H1 (cell line): ENCODE measurements around the gene VN1R5. TPM values are rescaled to one million over a fixed set of nuclear protein-coding genes. Genes with fewer than 3 reads are reported as not detected.

ENCODE experiments used
- CTCF ChIA-PET: fragments of 300-600 bp; sonication (Branson Sonifier 250); formaldehyde crosslinking; loops from one replicate; lab custom pipeline; 2021; ENCODE audit not compliant: partially characterized antibody; lab: Charles Lee
- POLR2A ChIA-PET: fragments of 300-600 bp; sonication (Branson Sonifier 250); formaldehyde crosslinking; loops from one replicate; lab custom pipeline; 2021; ENCODE audit warnings: inconsistent platforms; ENCODE audit not compliant: partially characterized antibody; lab: Charles Lee
- DNase-seq, 2 experiments: peaks; one replicate each; pipeline versions ENCODE4 v3.0.0 to v3.0.0-alpha.2; 2010 to 2022; ENCODE audit warnings: low spot score in 2 of 2, low read depth in 1 of 2, mixed read lengths in 1 of 2
- FAIRE-seq: peaks from 2 replicates; lab custom pipeline; 2011; peaks lifted over from hg19 to GRCh38; lab: Jason Lieb, UNC
- H2AFZ ChIP-seq: 2 replicates; pipeline ENCODE4 v1.8.1; 2012; ENCODE audit warnings: low read length, inconsistent platforms
- H2AK5ac ChIP-seq: 2 replicates; pipeline ENCODE4 v1.6.1; 2013; ENCODE audit warnings: low read depth, low read length
- H2BK120ac ChIP-seq: replicated peaks from 2 replicates; pipeline ENCODE3; 2013; ENCODE audit warnings: low read depth, low read length, inconsistent platforms
- H2BK12ac ChIP-seq: 2 replicates; pipeline ENCODE4 v1.6.1; 2013; ENCODE audit warnings: low read depth, low read length
- H2BK15ac ChIP-seq: 2 replicates; pipeline ENCODE4 v1.6.1; 2013; ENCODE audit warnings: low read length
- H2BK20ac ChIP-seq: 2 replicates; pipeline ENCODE4 v1.6.1; 2013; ENCODE audit warnings: low read length
- H2BK5ac ChIP-seq: 2 replicates; pipeline ENCODE4 v1.6.1; 2013; ENCODE audit warnings: low read depth, low read length
- H3K14ac ChIP-seq: 2 replicates; pipeline ENCODE4 v1.6.1; 2013; ENCODE audit warnings: inconsistent platforms; ENCODE audit not compliant: insufficient read length
- H3K18ac ChIP-seq: 2 replicates; pipeline ENCODE4 v1.6.1; 2013; ENCODE audit warnings: low read length; ENCODE audit errors: extremely low read depth
- H3K23ac ChIP-seq: 2 replicates; pipeline ENCODE4 v1.6.1; 2013; ENCODE audit warnings: inconsistent platforms; ENCODE audit not compliant: insufficient read length
- H3K23me2 ChIP-seq: 2 replicates; pipeline ENCODE4 v1.6.1; 2013; ENCODE audit warnings: low read depth, low read length
- H3K27ac ChIP-seq: 2 replicates; pipeline ENCODE4 v1.6.1; 2011; ENCODE audit warnings: low read depth, low read length, inconsistent platforms
- H3K27me3 ChIP-seq, 4 experiments: replicated peaks in 1 of 4; 1 replicate in 1 of 4; 2 replicates in 3 of 4; pipeline versions ENCODE4 v1.6.1 to v1.8.1; 2011 to 2013; ENCODE audit warnings: low read length in 3 of 4, mild to moderate bottlenecking in 3 of 4, inconsistent platforms in 2 of 4, mixed read lengths in 2 of 4, moderate library complexity in 1 of 4; ENCODE audit not compliant: control insufficient read depth in 3 of 4, insufficient read depth in 3 of 4; ENCODE audit errors: extremely low read depth in 1 of 4
- H3K36me3 ChIP-seq, 4 experiments: 2 replicates each; pipeline versions ENCODE4 v1.6.1 to v1.8.1; 2011 to 2013; ENCODE audit warnings: mild to moderate bottlenecking in 4 of 4, low read length in 3 of 4, moderate library complexity in 2 of 4, control low read depth in 1 of 4, inconsistent platforms in 1 of 4; ENCODE audit not compliant: insufficient read depth in 4 of 4, control insufficient read depth in 2 of 4
- H3K4ac ChIP-seq: replicated peaks from 2 replicates; pipeline ENCODE3; 2013; ENCODE audit warnings: low read length, low read depth, mixed read lengths, inconsistent platforms; ENCODE audit not compliant: insufficient read length
- H3K4me1 ChIP-seq, 4 experiments: replicated peaks in 1 of 4; 1 replicate in 1 of 4; 2 replicates in 3 of 4; pipeline versions ENCODE4 v1.6.1 to v1.8.1; 2011 to 2013; ENCODE audit warnings: low read length in 3 of 4, inconsistent platforms in 2 of 4, mixed read lengths in 1 of 4; ENCODE audit not compliant: insufficient read depth in 4 of 4, control insufficient read depth in 3 of 4
- H3K4me2 ChIP-seq, 2 experiments: 2 replicates each; pipeline versions ENCODE4 v1.6.1 to v1.8.1; 2011 to 2013; ENCODE audit warnings: low read depth in 2 of 2, low read length in 2 of 2, control low read depth in 1 of 2, inconsistent platforms in 1 of 2, mild to moderate bottlenecking in 1 of 2; ENCODE audit not compliant: insufficient read depth in 1 of 2
- H3K4me3 ChIP-seq, 4 experiments: fragments of 200-600, 300-600 bp in 1 of 4; sonication (generic), shearing (Covaris generic), sonication (Bioruptor Twin) in 1 of 4; 2 replicates each; pipeline versions ENCODE4 v1.5.1 to v1.8.1; 2011 to 2016; ENCODE audit warnings: low read length in 4 of 4, low read depth in 3 of 4, control low read depth in 2 of 4, inconsistent platforms in 2 of 4, mild to moderate bottlenecking in 2 of 4, mixed read lengths in 1 of 4, moderate library complexity in 1 of 4; ENCODE audit not compliant: insufficient read depth in 2 of 4; ENCODE audit errors: extremely low read depth in 1 of 4
- H3K56ac ChIP-seq: replicated peaks from 2 replicates; pipeline ENCODE3; 2013; ENCODE audit warnings: low read depth, mild to moderate bottlenecking, mixed read lengths, low read length, inconsistent platforms; ENCODE audit not compliant: insufficient read length
- H3K79me1 ChIP-seq: 2 replicates; pipeline ENCODE4 v1.6.1; 2013; ENCODE audit warnings: low read depth, low read length, control low read depth
- H3K79me2 ChIP-seq, 2 experiments: 2 replicates each; pipeline versions ENCODE4 v1.6.1 to v1.8.1; 2012 to 2013; ENCODE audit warnings: low read length in 2 of 2, mild to moderate bottlenecking in 2 of 2, inconsistent platforms in 1 of 2; ENCODE audit not compliant: insufficient read depth in 2 of 2, control insufficient read depth in 1 of 2
- H3K9ac ChIP-seq, 4 experiments: replicated peaks in 1 of 4; 1 replicate in 1 of 4; 2 replicates in 3 of 4; pipeline versions ENCODE4 v1.6.1 to v1.8.1; 2011 to 2013; ENCODE audit warnings: low read depth in 3 of 4, low read length in 3 of 4, control low read depth in 2 of 4, mild to moderate bottlenecking in 2 of 4, moderate library complexity in 2 of 4, inconsistent platforms in 1 of 4; ENCODE audit errors: extremely low read depth in 1 of 4
- H3K9me3 ChIP-seq, 2 experiments: 2 replicates each; pipeline versions ENCODE4 v1.6.1 to v1.8.1; 2012 to 2013; ENCODE audit warnings: mild to moderate bottlenecking in 2 of 2, moderate library complexity in 2 of 2, control low read depth in 1 of 2, inconsistent platforms in 1 of 2, low read depth in 1 of 2, low read length in 1 of 2, mixed read lengths in 1 of 2; ENCODE audit not compliant: insufficient read depth in 2 of 2
- H4K20me1 ChIP-seq, 2 experiments: replicated peaks in 1 of 2; 2 replicates each; pipeline versions ENCODE3 to v1.8.1; 2011 to 2013; ENCODE audit warnings: inconsistent platforms in 2 of 2, low read length in 2 of 2, mild to moderate bottlenecking in 1 of 2; ENCODE audit not compliant: insufficient read depth in 2 of 2, control insufficient read depth in 1 of 2
- H4K5ac ChIP-seq: 2 replicates; pipeline ENCODE4 v1.6.1; 2013; ENCODE audit warnings: low read length, low read depth, mixed read lengths, inconsistent platforms; ENCODE audit not compliant: insufficient read length
- H4K8ac ChIP-seq: 2 replicates; pipeline ENCODE4 v1.8.0; 2013; ENCODE audit warnings: mild to moderate bottlenecking, moderate library complexity, low read length, inconsistent platforms; ENCODE audit not compliant: insufficient read depth; ENCODE audit errors: extremely low read depth
- H4K91ac ChIP-seq: replicated peaks from 2 replicates; pipeline ENCODE3; 2013; ENCODE audit warnings: low read length, mixed read lengths, inconsistent platforms; ENCODE audit not compliant: insufficient read length
- BACH1 ChIP-seq: IDR thresholded peaks from 2 replicates; pipeline ENCODE4 v1.6.1; 2012; ENCODE audit warnings: low read length, improper control_type of control experiment
- CBX5 ChIP-seq: fragments of 300-800, 300-1000 bp; sonication (generic); IDR thresholded peaks from 2 replicates; pipeline ENCODE4 v1.7.1; 2016; ENCODE audit warnings: antibody characterized with exemption, low read length, low read depth
- TEAD4 ChIP-seq: IDR thresholded peaks from 2 replicates; pipeline ENCODE4 v1.6.1; 2012; ENCODE audit warnings: low read depth, low read length, inconsistent platforms, mixed read lengths
- WGBS, 2 experiments: shearing (Covaris generic) in 1 of 2; methylation state at CpG; one replicate each; pipeline versions ENCODE4 v1.1.6 to v1.1.7; 2013 to 2015; ENCODE audit warnings: low lambda C conversion rate in 2 of 2, mixed read lengths in 2 of 2, inconsistent platforms in 1 of 2, low coverage in 1 of 2, missing lambda C conversion rate in 1 of 2; ENCODE audit not compliant: insufficient replicate concordance in 2 of 2, insufficient coverage in 1 of 2, insufficient read length in 1 of 2; ENCODE audit errors: extremely low coverage in 1 of 2, missing lambda C conversion rate in 1 of 2; 5-methylcytosine and 5-hydroxymethylcytosine counted together
- polyA plus RNA-seq, 7 experiments: library from polyadenylated mRNA; depleted of rRNA in 3 of 7; stranded (reverse) in 5 of 7; unstranded in 2 of 7; fragments of >200 nt in 5 of 7; fragments of 200-250 nt in 2 of 7; gene quantifications; 1 replicate in 5 of 7; 2 replicates in 1 of 7; 4 replicates in 1 of 7; pipeline versions ENCODE4 v1.2.1 to v1.2.3, GENCODE V29; 2011 to 2013; ENCODE audit warnings: missing spikeins in 2 of 7, mixed read lengths in 2 of 7
- total RNA-seq: library from RNA; stranded (reverse); fragmentation: NEBNext Ultra II Directional; extraction: Animal tissue kit (Norgen Biotek cat#: 25700); gene quantifications from 2 replicates; pipeline ENCODE4 v1.2.1, GENCODE V29; 2021
- TF ChIP-seq, protein P1 (sequence below): IDR thresholded peaks from 2 replicates; pipeline ENCODE4 v1.6.1; 2011; ENCODE audit warnings: low read length, improper control_type of control experiment

Gene VN1R5
- total and polyA plus RNA-seq, 2 of the 8 experiments (the other 6 are each of a cell fraction or from before 2014, with no cell fraction given): not detected

DNA sequence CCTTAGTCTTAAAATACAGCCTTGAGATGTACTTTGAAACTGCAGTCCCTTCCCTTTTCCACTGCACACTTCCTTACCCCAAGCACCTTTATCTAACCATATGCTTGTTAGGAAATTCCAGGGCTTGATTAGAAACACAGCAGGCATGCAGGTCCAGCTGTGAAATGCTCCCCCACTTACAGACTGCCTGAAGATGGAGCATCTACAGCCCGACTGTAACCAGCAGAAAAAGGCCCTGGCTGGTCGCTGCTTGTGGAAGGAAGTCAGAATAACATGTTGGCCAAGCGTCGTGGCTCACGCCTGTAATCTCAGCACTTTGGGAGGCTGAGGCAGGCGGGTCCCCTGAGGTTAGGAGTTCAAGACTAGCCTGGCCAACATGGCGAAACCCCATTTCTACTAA lies 37.2 kb downstream of the VN1R5 start:
- H4K91ac ChIP-seq: peak overlapping the region; percentile 16
- H2BK20ac ChIP-seq: no peak overlapping the region
- no peak overlapping the region for H4K8ac ChIP-seq
- H3K18ac ChIP-seq: no peak overlapping the region
- POLR2A ChIA-PET: interaction anchor here (1.0 to 1.4 kb wide), 6 partner anchors 9 to 54 kb away, joined by 3 to 4 read pairs (median 3); no protein-coding TSS in a partner anchor
- H2BK120ac ChIP-seq: no peak overlapping the region
- no peak overlapping the region for H2AFZ ChIP-seq
- H3K4ac ChIP-seq: no peak overlapping the region
- FAIRE-seq (no peak), DNase-seq (no peak)
- CTCF ChIA-PET: interaction anchor here (1.1 to 1.2 kb wide), 2 partner anchors 82 to 97 kb away, joined by 3 to 4 read pairs; no protein-coding TSS in a partner anchor
- H2BK15ac ChIP-seq: no peak overlapping the region
- peaks cover 2% of the 10 kb centered on the region; the same call in 1 of the 2 replicates for H3K79me1 ChIP-seq
- no peaks in the 10 kb centered on the region for H3K36me3 ChIP-seq
- H3K23ac ChIP-seq: no peak overlapping the region
- no peak for TF ChIP-seq BACH1
- TF ChIP-seq TEAD4: peak; percentile 79; the same call in 1 of the 2 replicates
- no peak for TF ChIP-seq CBX5
- TF ChIP-seq, protein P1, sequence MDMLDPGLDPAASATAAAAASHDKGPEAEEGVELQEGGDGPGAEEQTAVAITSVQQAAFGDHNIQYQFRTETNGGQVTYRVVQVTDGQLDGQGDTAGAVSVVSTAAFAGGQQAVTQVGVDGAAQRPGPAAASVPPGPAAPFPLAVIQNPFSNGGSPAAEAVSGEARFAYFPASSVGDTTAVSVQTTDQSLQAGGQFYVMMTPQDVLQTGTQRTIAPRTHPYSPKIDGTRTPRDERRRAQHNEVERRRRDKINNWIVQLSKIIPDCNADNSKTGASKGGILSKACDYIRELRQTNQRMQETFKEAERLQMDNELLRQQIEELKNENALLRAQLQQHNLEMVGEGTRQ: no peak
- no peak overlapping the region for H3K56ac ChIP-seq
- no peaks in the 10 kb centered on the region for H3K79me2 ChIP-seq
- H4K20me1 ChIP-seq: no peaks in the 10 kb centered on the region
- no peak overlapping the region for H3K27ac ChIP-seq
- H3K9me3 ChIP-seq: no peaks in the 10 kb centered on the region
- 0 out of 2 replicates have a peak overlapping the region, but pooled peaks have one; percentile 50 for H2BK12ac ChIP-seq
- no peak overlapping the region for H3K9ac ChIP-seq
- H2BK5ac ChIP-seq: no peak overlapping the region; the same call in 1 of the 2 replicates
- H3K4me1 ChIP-seq: peaks cover 21 to 40% (median 32%) of the 10 kb centered on the region in 4 experiments
- no peaks in the 10 kb centered on the region; the same call in 1 of the 2 replicates for H3K23me2 ChIP-seq
- H3K27me3 ChIP-seq: no peaks in the 10 kb centered on the region
- no peak overlapping the region for H4K5ac ChIP-seq
- no peak overlapping the region; the same call in 1 of the 2 replicates for H2AK5ac ChIP-seq
- H3K14ac ChIP-seq: no peak overlapping the region
- peak overlapping the region; percentile 0 to 33; a peak in 3 of 4 replicates for H3K4me2 ChIP-seq
- WGBS, 2 experiments: 78% methylated on average over 7 of the region's 7 CpGs; no CpG with 5 or more reads in 1 of the 2 experiments
- no peak overlapping the region for H3K4me3 ChIP-seq
